SK-N-SH (cell line): ENCODE results near the gene SHCBP1.
"Not testable (repeated sequence)": the region's sequence is repeated elsewhere in the genome, so short reads cannot be mapped to it uniquely, and the experiment has no call there.

Experiments
- ELF1 ChIP-seq: IDR thresholded peaks from 2 replicates; pipeline ENCODE4 v1.4.0; 2012
- EP300 ChIP-seq, 2 experiments: IDR thresholded peaks; 2 replicates each; pipeline versions ENCODE4 v1.4.0 to v1.6.1; 2012; ENCODE audit warnings: borderline replicate concordance in 1 of 2, low read depth in 1 of 2, low read length in 1 of 2
- EZH2phosphoT487 ChIP-seq: fragments of 200-600 bp; sonication (generic); IDR thresholded peaks from 2 replicates; pipeline ENCODE4 v1.6.1; 2017; ENCODE audit warnings: low read depth, mixed run types, mild to moderate bottlenecking, antibody characterized with exemption, moderate library complexity, borderline replicate concordance
- FOXM1 ChIP-seq: IDR thresholded peaks from 2 replicates; pipeline ENCODE4 v1.4.0; 2012; ENCODE audit warnings: low read depth, mild to moderate bottlenecking
- GABPA ChIP-seq: IDR thresholded peaks from 2 replicates; pipeline ENCODE4 v1.4.0; 2012; ENCODE audit warnings: low read depth, mild to moderate bottlenecking
- MAX ChIP-seq: IDR thresholded peaks from 2 replicates; pipeline ENCODE4 v1.4.0; 2012; ENCODE audit warnings: low read depth
- NRF1 ChIP-seq: IDR thresholded peaks from 2 replicates; pipeline ENCODE4 v1.6.1; 2012; ENCODE audit warnings: low read depth, mild to moderate bottlenecking, low read length
- POLR2AphosphoS5 ChIP-seq: IDR thresholded peaks from 2 replicates; pipeline ENCODE4 v1.6.1; 2012; ENCODE audit warnings: low read depth, low read length
- RFX5 ChIP-seq: IDR thresholded peaks from 2 replicates; pipeline ENCODE4 v1.6.1; 2012; ENCODE audit warnings: mild to moderate bottlenecking, improper control_type of control experiment, low read length
- USF2 ChIP-seq: fragments of 150-350 bp; IDR thresholded peaks from 2 replicates; pipeline ENCODE4 v1.6.1; 2017; ENCODE audit warnings: antibody characterized with exemption, low read length, low read depth, borderline replicate concordance
- YY1 ChIP-seq: IDR thresholded peaks from 2 replicates; pipeline ENCODE4 v1.4.0; 2012; ENCODE audit warnings: low read depth, mild to moderate bottlenecking
- TF ChIP-seq, protein P1 (sequence below): fragments of 200-600 bp; sonication (generic); IDR thresholded peaks from 2 replicates; pipeline ENCODE4 v1.6.1; 2017; ENCODE audit warnings: antibody characterized with exemption, mild to moderate bottlenecking, moderate library complexity
- TF ChIP-seq, protein P2 (sequence below): IDR thresholded peaks from 2 replicates; pipeline ENCODE4 v1.6.1; 2012; ENCODE audit warnings: mild to moderate bottlenecking, low read depth, low read length, moderate library complexity

DNA sequence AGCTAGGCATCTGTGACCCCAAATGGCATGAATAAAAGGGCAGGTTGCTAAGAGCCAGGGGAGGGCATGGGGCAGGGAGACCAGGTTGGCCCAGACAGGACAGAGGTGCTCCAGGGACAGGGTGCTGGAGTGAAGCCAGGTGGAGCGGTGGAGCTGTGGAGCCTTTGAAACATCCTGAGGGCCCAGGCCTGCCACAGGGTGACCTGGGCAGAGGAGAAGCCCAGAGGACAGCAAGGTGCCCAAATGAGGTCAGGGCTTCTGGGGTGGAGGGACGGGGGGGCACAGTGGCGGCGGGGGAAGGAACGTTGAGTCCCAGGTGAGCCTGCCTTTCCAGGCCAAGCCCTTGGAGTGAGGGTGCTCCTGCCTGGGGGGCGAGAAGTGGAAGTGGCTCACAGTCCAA is 2.5 kb upstream of the SHCBP1 start:
- TF ChIP-seq, protein P1, sequence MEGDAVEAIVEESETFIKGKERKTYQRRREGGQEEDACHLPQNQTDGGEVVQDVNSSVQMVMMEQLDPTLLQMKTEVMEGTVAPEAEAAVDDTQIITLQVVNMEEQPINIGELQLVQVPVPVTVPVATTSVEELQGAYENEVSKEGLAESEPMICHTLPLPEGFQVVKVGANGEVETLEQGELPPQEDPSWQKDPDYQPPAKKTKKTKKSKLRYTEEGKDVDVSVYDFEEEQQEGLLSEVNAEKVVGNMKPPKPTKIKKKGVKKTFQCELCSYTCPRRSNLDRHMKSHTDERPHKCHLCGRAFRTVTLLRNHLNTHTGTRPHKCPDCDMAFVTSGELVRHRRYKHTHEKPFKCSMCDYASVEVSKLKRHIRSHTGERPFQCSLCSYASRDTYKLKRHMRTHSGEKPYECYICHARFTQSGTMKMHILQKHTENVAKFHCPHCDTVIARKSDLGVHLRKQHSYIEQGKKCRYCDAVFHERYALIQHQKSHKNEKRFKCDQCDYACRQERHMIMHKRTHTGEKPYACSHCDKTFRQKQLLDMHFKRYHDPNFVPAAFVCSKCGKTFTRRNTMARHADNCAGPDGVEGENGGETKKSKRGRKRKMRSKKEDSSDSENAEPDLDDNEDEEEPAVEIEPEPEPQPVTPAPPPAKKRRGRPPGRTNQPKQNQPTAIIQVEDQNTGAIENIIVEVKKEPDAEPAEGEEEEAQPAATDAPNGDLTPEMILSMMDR, result not testable (repeated sequence)
- not testable (repeated sequence) for TF ChIP-seq EP300 (IDR thresholded peaks at IDR 0.05; ENCODE audit: borderline replicate concordance in 1 of 2, low read depth in 1 of 2, low read length in 1 of 2); GABPA; FOXM1; POLR2AphosphoS5; USF2; MAX; RFX5; YY1; EZH2phosphoT487; NRF1; ELF1
- TF ChIP-seq, protein P2, sequence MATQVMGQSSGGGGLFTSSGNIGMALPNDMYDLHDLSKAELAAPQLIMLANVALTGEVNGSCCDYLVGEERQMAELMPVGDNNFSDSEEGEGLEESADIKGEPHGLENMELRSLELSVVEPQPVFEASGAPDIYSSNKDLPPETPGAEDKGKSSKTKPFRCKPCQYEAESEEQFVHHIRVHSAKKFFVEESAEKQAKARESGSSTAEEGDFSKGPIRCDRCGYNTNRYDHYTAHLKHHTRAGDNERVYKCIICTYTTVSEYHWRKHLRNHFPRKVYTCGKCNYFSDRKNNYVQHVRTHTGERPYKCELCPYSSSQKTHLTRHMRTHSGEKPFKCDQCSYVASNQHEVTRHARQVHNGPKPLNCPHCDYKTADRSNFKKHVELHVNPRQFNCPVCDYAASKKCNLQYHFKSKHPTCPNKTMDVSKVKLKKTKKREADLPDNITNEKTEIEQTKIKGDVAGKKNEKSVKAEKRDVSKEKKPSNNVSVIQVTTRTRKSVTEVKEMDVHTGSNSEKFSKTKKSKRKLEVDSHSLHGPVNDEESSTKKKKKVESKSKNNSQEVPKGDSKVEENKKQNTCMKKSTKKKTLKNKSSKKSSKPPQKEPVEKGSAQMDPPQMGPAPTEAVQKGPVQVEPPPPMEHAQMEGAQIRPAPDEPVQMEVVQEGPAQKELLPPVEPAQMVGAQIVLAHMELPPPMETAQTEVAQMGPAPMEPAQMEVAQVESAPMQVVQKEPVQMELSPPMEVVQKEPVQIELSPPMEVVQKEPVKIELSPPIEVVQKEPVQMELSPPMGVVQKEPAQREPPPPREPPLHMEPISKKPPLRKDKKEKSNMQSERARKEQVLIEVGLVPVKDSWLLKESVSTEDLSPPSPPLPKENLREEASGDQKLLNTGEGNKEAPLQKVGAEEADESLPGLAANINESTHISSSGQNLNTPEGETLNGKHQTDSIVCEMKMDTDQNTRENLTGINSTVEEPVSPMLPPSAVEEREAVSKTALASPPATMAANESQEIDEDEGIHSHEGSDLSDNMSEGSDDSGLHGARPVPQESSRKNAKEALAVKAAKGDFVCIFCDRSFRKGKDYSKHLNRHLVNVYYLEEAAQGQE, result not testable (repeated sequence)
